Activated CD4-positive, alpha-beta memory T cell treated with anti-CD3 and anti-CD28 coated beads for 36 hours (primary cell): ENCODE data around the gene CORO7. TPM values are rescaled to one million over a fixed set of nuclear protein-coding genes. Genes with fewer than 3 reads are reported as not detected.

Experiments
- CTCF ChIA-PET: fragments of 350-600 bp; sonication (Branson Sonifier 250); formaldehyde crosslinking; loops from one replicate; lab custom pipeline; 2021; ENCODE audit warnings: antibody characterized with exemption, inconsistent platforms; lab: Charles Lee
- POLR2A ChIA-PET: fragments of 350-600 bp; sonication (Branson Sonifier 250); formaldehyde crosslinking; loops from one replicate; lab custom pipeline; 2021; ENCODE audit warnings: antibody characterized with exemption; lab: Charles Lee
- DNase-seq: peaks from one replicate; pipeline ENCODE4 v3.0.0-alpha.2; 2020
- H3K27ac Mint-ChIP-seq: one replicate; pipeline ENCODE4 v1.8.0; 2021; ENCODE audit warnings: mixed read lengths
- H3K27me3 Mint-ChIP-seq: one replicate; pipeline ENCODE4 v1.8.0; 2021; ENCODE audit warnings: mixed read lengths
- H3K36me3 Mint-ChIP-seq: one replicate; pipeline ENCODE4 v1.8.0; 2021; ENCODE audit warnings: mixed read lengths
- H3K4me1 Mint-ChIP-seq: one replicate; pipeline ENCODE4 v1.8.0; 2021; ENCODE audit warnings: low read depth, mixed read lengths
- H3K4me3 Mint-ChIP-seq: one replicate; pipeline ENCODE4 v1.8.0; 2021; ENCODE audit warnings: mild to moderate bottlenecking, mixed read lengths
- H3K9me3 Mint-ChIP-seq: one replicate; pipeline ENCODE4 v1.8.0; 2021; ENCODE audit warnings: mixed read lengths
- intact Hi-C: fragments of 100-400 bp; cut with micrococcal nuclease; formaldehyde crosslinking; loops from one replicate; pipeline ENCODE4 v1.15.1; 2023
- total RNA-seq, 2 experiments: library from RNA; stranded (reverse); gene quantifications; one replicate each; pipeline ENCODE4 v1.2.3, GENCODE V29; 2021

Gene CORO7
- total RNA-seq, 2 experiments from 2014 or later: 90.4 to 101 TPM

GRCh38 chr16:4361033-4361943 lies 55.1 kb downstream of the CORO7 start:
- Mint-ChIP-seq H3K4me3 (no peak overlapping the region), H3K27me3 (no peaks in the 10 kb centered on the region), H3K4me1 (no peaks in the 10 kb centered on the region), H3K9me3 (no peaks in the 10 kb centered on the region), H3K27ac (no peak overlapping the region), H3K36me3 (peaks cover 12% of the 10 kb centered on the region)
- intact Hi-C loops: no loop called here
- ChIA-PET CTCF (interaction anchor here (1.0 to 1.6 kb wide), 2 partner anchors 9 to 42 kb away, joined by 3 to 7 read pairs; no protein-coding TSS in a partner anchor), POLR2A (no interaction called here)
- DNase-seq: no peak

DNA sequence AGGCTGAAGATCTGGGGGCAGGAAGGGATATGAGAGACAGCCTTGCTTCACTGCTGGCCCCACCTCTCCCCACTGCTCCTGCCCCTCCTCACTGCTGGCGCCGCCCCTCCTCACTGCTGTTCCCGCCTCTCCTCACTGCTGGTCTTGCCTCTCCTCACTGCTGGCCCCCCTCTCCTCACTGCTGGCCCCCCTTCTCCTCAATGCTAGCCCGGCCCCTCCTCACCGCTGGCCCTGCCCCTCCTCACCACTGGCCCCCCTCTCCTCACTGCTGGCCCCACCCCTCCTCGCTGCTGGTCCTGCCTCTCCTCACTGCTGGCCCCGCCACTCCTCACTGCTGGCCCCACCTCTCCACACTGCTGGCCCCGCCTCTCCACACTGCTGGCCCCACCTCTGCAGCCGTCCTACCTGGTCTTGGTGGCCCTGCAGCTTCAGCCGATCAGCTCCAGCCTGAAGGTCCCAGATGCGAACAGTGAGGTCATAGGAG lies 55.8 kb downstream of the CORO7 start:
- no peak overlapping the region for H3K4me3 Mint-ChIP-seq
- H3K4me1 Mint-ChIP-seq: no peaks in the 10 kb centered on the region
- no peaks in the 10 kb centered on the region for H3K27me3 Mint-ChIP-seq
- ChIA-PET CTCF (interaction anchor here (1.0 kb wide), 1 partner anchor 9 kb away, joined by 3 read pairs; no protein-coding TSS in a partner anchor), POLR2A (no interaction called here)
- no peak for DNase-seq
- intact Hi-C loops: no loop called here
- H3K36me3 Mint-ChIP-seq: peaks cover 12% of the 10 kb centered on the region
- no peaks in the 10 kb centered on the region for H3K9me3 Mint-ChIP-seq
- H3K27ac Mint-ChIP-seq: no peak overlapping the region

- DNase-seq: no peak
- H3K27ac Mint-ChIP-seq: no peak overlapping the region
- H3K4me1 Mint-ChIP-seq: no peaks in the 10 kb centered on the region
- CTCF ChIA-PET: interaction anchor here (0.8 to 2.5 kb wide), 7 partner anchors 9 to 78 kb away, joined by 3 to 34 read pairs (median 3); no protein-coding TSS in a partner anchor
- H3K4me3 Mint-ChIP-seq: no peak overlapping the region
- POLR2A ChIA-PET: no interaction called here
- no peaks in the 10 kb centered on the region for H3K9me3 Mint-ChIP-seq
- H3K36me3 Mint-ChIP-seq: peaks cover 13% of the 10 kb centered on the region
- intact Hi-C loops: loop anchor here (2.0 kb wide), 1 partner anchor 43 kb away; no protein-coding TSS in a partner anchor
- no peaks in the 10 kb centered on the region for H3K27me3 Mint-ChIP-seq
Observed at GRCh38 chr16:4359914-4360313, 56.5 kb downstream of the CORO7 start.

- intact Hi-C loops: loop anchor here (2.0 kb wide), 1 partner anchor 44 kb away; no protein-coding TSS in a partner anchor
- H3K4me3 Mint-ChIP-seq: no peak overlapping the region
- CTCF ChIA-PET: interaction anchor here (0.7 to 2.5 kb wide), 12 partner anchors 10 to 79 kb away, joined by 3 to 34 read pairs (median 3); no protein-coding TSS in a partner anchor
- POLR2A ChIA-PET: no interaction called here
- no peak overlapping the region for H3K27ac Mint-ChIP-seq
- peaks cover 15% of the 10 kb centered on the region for H3K36me3 Mint-ChIP-seq
- no peaks in the 10 kb centered on the region for H3K27me3 Mint-ChIP-seq
- peak; percentile 71 for DNase-seq
- H3K9me3 Mint-ChIP-seq: no peaks in the 10 kb centered on the region
- no peaks in the 10 kb centered on the region for H3K4me1 Mint-ChIP-seq
Observed at GRCh38 chr16:4358831-4359561, 57.4 kb downstream of the CORO7 start.

DNA sequence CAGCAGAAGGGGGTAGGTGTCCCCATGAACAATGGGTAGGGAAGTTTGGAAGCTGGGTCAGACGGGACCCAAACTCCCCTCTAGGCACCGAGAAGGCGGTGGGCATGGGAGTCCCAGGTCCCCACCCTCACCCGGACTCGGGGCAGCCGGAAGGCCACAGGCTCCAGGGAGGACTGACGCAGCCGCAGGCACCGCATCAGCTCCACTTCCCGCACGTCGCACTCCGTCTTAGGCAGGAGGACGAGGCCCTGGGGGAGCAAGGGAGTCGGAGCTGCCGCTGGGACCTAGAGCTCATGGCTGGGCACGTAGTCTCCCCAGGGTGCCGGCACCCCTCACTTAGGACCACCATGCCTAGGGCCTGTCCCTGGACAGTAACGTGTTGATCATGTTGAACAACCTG lies 58.2 kb downstream of the CORO7 start:
- no peak overlapping the region for H3K4me3 Mint-ChIP-seq
- H3K4me1 Mint-ChIP-seq: no peaks in the 10 kb centered on the region
- intact Hi-C loops: loop anchor here (2.0 kb wide), 1 partner anchor 45 kb away; no protein-coding TSS in a partner anchor
- H3K9me3 Mint-ChIP-seq: no peaks in the 10 kb centered on the region
- no peak for DNase-seq
- ChIA-PET POLR2A (no interaction called here), CTCF (interaction anchor here (2.1 to 2.5 kb wide), 2 partner anchors 11 to 45 kb away, joined by 7 to 34 read pairs; no protein-coding TSS in a partner anchor)
- H3K36me3 Mint-ChIP-seq: peaks cover 14% of the 10 kb centered on the region
- H3K27me3 Mint-ChIP-seq: no peaks in the 10 kb centered on the region
- no peak overlapping the region for H3K27ac Mint-ChIP-seq

- ChIA-PET POLR2A (no interaction called here), CTCF (no interaction called here)
- no peaks in the 10 kb centered on the region for H3K27me3 Mint-ChIP-seq
- H3K36me3 Mint-ChIP-seq: peaks cover 14% of the 10 kb centered on the region
- H3K27ac Mint-ChIP-seq: no peak overlapping the region
- no peak for DNase-seq
- intact Hi-C loops: no loop called here
- H3K4me3 Mint-ChIP-seq: no peak overlapping the region
- H3K4me1 Mint-ChIP-seq: peaks cover 2% of the 10 kb centered on the region
- no peaks in the 10 kb centered on the region for H3K9me3 Mint-ChIP-seq
Observed at GRCh38 chr16:4356820-4357219, 59.6 kb downstream of the CORO7 start.

- H3K27me3 Mint-ChIP-seq: no peaks in the 10 kb centered on the region
- no peak for DNase-seq
- peaks cover 12% of the 10 kb centered on the region for H3K4me1 Mint-ChIP-seq
- no peak overlapping the region for H3K27ac Mint-ChIP-seq
- CTCF ChIA-PET: interaction anchor here (1.3 kb wide), 1 partner anchor 45 kb away, joined by 3 read pairs; no protein-coding TSS in a partner anchor
- H3K4me3 Mint-ChIP-seq: no peak overlapping the region
- POLR2A ChIA-PET: interaction anchor here (0.6 kb wide), 1 partner anchor 11 kb away, joined by 4 read pairs; no protein-coding TSS in a partner anchor
- intact Hi-C loops: no loop called here
- H3K9me3 Mint-ChIP-seq: no peaks in the 10 kb centered on the region
- peaks cover 12% of the 10 kb centered on the region for H3K36me3 Mint-ChIP-seq
Observed at GRCh38 chr16:4354512-4355409, 61.6 kb downstream of the CORO7 start.

DNA sequence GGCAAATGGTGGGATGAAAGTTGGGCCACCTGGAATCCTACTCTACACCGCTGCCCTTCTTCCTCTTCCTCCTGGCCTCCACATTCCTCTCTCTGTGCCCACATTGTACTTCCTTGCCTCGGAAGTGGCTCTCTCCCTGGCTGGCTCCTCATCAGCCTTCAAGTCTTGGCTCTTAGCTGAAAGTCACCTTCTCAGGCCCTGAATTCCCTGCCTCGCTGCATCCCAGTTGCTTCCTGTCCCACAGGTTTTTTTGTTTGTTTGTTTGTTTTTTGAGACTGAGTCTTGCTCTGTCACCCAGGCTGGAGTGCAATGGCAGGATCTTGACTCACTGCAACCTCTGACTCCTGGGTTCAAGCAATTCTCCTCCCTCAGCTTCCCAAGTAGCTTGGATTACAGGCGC lies 62.7 kb downstream of the CORO7 start:
- Mint-ChIP-seq H3K27me3 (no peaks in the 10 kb centered on the region), H3K4me1 (peaks cover 14% of the 10 kb centered on the region), H3K4me3 (no peak overlapping the region), H3K27ac (no peak overlapping the region), H3K36me3 (peaks cover 8% of the 10 kb centered on the region), H3K9me3 (no peaks in the 10 kb centered on the region)
- intact Hi-C loops: no loop called here
- ChIA-PET POLR2A (no interaction called here), CTCF (interaction anchor here (1.3 to 4.6 kb wide), 2 partner anchors 44 to 50 kb away, joined by 3 to 22 read pairs; no protein-coding TSS in a partner anchor)
- no peak for DNase-seq

DNA sequence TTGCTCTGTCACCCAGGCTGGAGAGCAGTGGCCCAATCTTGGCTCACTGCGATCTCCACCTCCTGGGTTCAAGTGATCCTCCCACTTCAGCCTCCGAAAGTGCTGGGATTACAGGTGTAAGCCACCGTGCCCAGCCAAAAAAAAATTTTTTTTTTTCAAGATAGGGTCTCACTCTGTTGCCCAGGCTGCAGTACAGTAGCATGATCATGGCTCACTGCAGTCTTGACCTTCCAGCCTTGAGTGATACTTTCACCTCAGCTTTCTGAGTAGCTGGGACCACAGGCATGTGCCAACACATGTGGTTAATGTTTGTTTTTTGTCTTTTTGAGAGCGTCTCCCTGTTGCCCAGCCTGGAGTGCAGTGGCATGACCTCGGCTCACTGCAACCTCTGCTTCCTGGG lies 63.6 kb downstream of the CORO7 start:
- intact Hi-C loops: no loop called here
- no peak overlapping the region for H3K4me3 Mint-ChIP-seq
- H3K27ac Mint-ChIP-seq: no peak overlapping the region

DNA sequence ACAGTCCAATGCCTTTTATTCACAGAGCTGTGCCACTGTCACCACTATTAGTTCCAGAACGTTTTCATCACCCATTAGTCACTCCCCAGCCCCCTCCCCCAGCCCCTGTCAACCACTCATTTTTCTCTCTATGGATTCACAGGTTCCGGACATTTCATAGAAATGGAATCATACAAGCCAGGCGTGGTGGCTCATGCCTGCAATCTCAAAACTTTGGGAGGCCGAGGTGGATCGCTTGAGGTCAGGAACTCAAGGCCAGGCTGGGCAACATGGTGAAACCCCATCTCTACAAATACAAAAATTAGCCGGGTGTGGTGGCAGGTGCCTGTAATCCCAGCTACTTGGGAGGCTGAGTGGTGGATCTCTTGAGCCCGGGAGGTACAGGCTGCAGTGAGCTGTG lies 64.5 kb downstream of the CORO7 start:
- Mint-ChIP-seq H3K9me3 (no peaks in the 10 kb centered on the region), H3K27ac (peak overlapping the region; percentile 15), H3K27me3 (no peaks in the 10 kb centered on the region), H3K36me3 (peaks cover 6% of the 10 kb centered on the region), H3K4me3 (peak overlapping the region; percentile 97), H3K4me1 (peaks cover 26% of the 10 kb centered on the region)
- DNase-seq: peak; percentile 49
- ChIA-PET POLR2A (interaction anchor here (0.9 kb wide), 1 partner anchor 63 kb away, joined by 3 read pairs; no protein-coding TSS in a partner anchor), CTCF (interaction anchor here (1.1 to 4.6 kb wide), 3 partner anchors 24 to 98 kb away, joined by 3 to 22 read pairs (median 18); no protein-coding TSS in a partner anchor)
- intact Hi-C loops: loop anchor here (1.0 to 2.0 kb wide), 2 partner anchors 45 to 416 kb away; no protein-coding TSS in a partner anchor

More for the DNA sequence above, 63.6 kb downstream of the CORO7 start:
- H3K9me3 Mint-ChIP-seq: no peaks in the 10 kb centered on the region
- H3K36me3 Mint-ChIP-seq: peaks cover 6% of the 10 kb centered on the region
- H3K27me3 Mint-ChIP-seq: no peaks in the 10 kb centered on the region
- no peak for DNase-seq
- ChIA-PET CTCF (interaction anchor here (4.6 kb wide), 1 partner anchor 50 kb away, joined by 22 read pairs; no protein-coding TSS in a partner anchor), POLR2A (no interaction called here)
- peaks cover 20% of the 10 kb centered on the region for H3K4me1 Mint-ChIP-seq
